ENCODE data around the gene TMEM74B. TPM values are rescaled to one million over a fixed set of nuclear protein-coding genes. Genes with fewer than 3 reads are reported as not detected.

Gene TMEM74B
- polyA plus RNA-seq, 3 donors = not detected

GRCh38 chr20:1173698-1174097, 11.1 kb downstream of the TMEM74B start:
- no peaks in the 10 kb centered on the region for H3K9me3 ChIP-seq (replicated peaks in 1 of 2; ENCODE audit: control insufficient read depth in 1 of 2, insufficient read depth in 1 of 2, low read length in 2 of 2)
- no peak overlapping the region for H3K4me2 ChIP-seq (replicated peaks; ENCODE audit: extremely low read depth, low read length, poor library complexity, severe bottlenecking)
- no peak overlapping the region for H2AFZ ChIP-seq (ENCODE audit: insufficient read depth, low read depth, low read length, poor library complexity, severe bottlenecking)
- no peak overlapping the region for H3K9ac ChIP-seq (ENCODE audit: insufficient read depth, low read length, poor library complexity, severe bottlenecking)
- H3K27me3 ChIP-seq (ENCODE audit: control insufficient read depth in 2 of 2, insufficient read depth in 2 of 2, low read length in 2 of 2) = no peaks in the 10 kb centered on the region
- H3K27me3 Mint-ChIP-seq (ENCODE audit: low read depth in 3 of 3) = peaks cover 0 to 2% (median 0%) of the 10 kb centered on the region in 3 donors
- peak overlapping the region in 1 of 7 donors; percentile 32 for H3K27ac Mint-ChIP-seq
- no peak for TF ChIP-seq CTCF (IDR thresholded peaks at IDR 0.05)
- no peaks in the 10 kb centered on the region for H3K79me2 ChIP-seq (ENCODE audit: insufficient read depth, low read length)
- no peaks in the 10 kb centered on the region for H3K4me1 ChIP-seq (ENCODE audit: control insufficient read depth in 1 of 2, insufficient read depth in 2 of 2, low read length in 2 of 2)
- 100% methylated on average over 2 of the region's 4 CpGs for WGBS (ENCODE audit: insufficient coverage)
- no peaks in the 10 kb centered on the region for H3K4me1 Mint-ChIP-seq
- no peak overlapping the region for H3K4me3 ChIP-seq (replicated peaks in 1 of 3; ENCODE audit: low read depth in 2 of 3, low read length in 3 of 3)
- DNase-seq = no peak
- H3K36me3 Mint-ChIP-seq = peaks cover 71 to 74% of the 10 kb centered on the region in 2 donors
- H3K9me3 Mint-ChIP-seq = peaks cover 0 to 2% (median 0%) of the 10 kb centered on the region in 7 donors
- intact Hi-C loops (cut with micrococcal nuclease) = no loop called here
- H4K20me1 ChIP-seq (ENCODE audit: insufficient read depth, low read length) = peaks cover 8% of the 10 kb centered on the region
- no peak overlapping the region for H3K4me3 Mint-ChIP-seq
- no peak overlapping the region for H3K27ac ChIP-seq (ENCODE audit: low read depth in 1 of 2, low read length in 2 of 2)
- peaks cover 37 to 79% of the 10 kb centered on the region in 2 donors for H3K36me3 ChIP-seq (replicated peaks in 1 of 2; ENCODE audit: control insufficient read depth in 1 of 2, insufficient read depth in 2 of 2, low read length in 2 of 2)

DNA sequence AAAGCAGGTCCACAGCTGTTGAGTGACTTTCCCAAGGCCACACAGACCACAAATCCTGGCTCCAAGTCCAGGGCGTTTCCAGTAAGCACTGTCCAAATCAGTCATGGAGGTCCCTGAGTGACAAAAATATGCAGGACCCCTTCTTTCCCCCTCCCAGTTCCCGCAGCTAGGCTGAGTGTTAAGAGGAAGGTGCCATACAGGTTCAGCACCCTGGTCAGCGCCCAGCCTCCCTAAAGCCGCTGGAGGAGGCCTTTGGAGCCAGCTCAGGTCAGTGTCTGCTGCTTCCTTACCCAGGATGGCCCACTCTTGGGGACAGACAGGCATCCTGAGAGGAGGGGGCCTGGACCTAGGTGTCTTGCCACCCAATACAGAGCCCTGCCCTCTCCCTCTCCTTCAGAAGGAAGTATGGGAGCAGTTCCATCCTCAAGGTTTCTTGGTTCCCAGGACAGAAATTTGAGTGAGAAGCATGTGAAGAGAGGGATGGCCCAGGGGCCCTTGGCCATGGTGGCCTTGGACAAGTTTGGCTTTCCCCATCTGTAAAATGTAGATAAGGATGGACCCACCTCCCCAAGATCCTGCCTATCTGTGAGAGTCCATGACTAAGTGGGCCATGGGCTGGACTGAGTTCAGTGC, 13.2 kb downstream of the TMEM74B start:
- H3K27me3 Mint-ChIP-seq (ENCODE audit: low read depth in 3 of 3) = peaks cover 0 to 2% (median 0%) of the 10 kb centered on the region in 3 donors
- intact Hi-C loops (cut with micrococcal nuclease) = no loop called here
- Histone ChIP-seq H3K4me2 (replicated peaks; ENCODE audit: extremely low read depth, low read length, poor library complexity, severe bottlenecking) (no peak overlapping the region), H4K20me1 (ENCODE audit: insufficient read depth, low read length) (peaks cover 18% of the 10 kb centered on the region), H3K4me1 (ENCODE audit: control insufficient read depth in 1 of 2, insufficient read depth in 2 of 2, low read length in 2 of 2) (no peaks in the 10 kb centered on the region), H3K4me3 (replicated peaks in 1 of 3; ENCODE audit: low read depth in 2 of 3, low read length in 3 of 3) (no peak overlapping the region), H2AFZ (ENCODE audit: insufficient read depth, low read depth, low read length, poor library complexity, severe bottlenecking) (no peak overlapping the region), H3K9me3 (replicated peaks in 1 of 2; ENCODE audit: control insufficient read depth in 1 of 2, insufficient read depth in 1 of 2, low read length in 2 of 2) (no peaks in the 10 kb centered on the region), H3K27ac (ENCODE audit: low read depth in 1 of 2, low read length in 2 of 2) (no peak overlapping the region), H3K79me2 (ENCODE audit: insufficient read depth, low read length) (no peaks in the 10 kb centered on the region), H3K9ac (ENCODE audit: insufficient read depth, low read length, poor library complexity, severe bottlenecking) (no peak overlapping the region), H3K36me3 (replicated peaks in 1 of 2; ENCODE audit: control insufficient read depth in 1 of 2, insufficient read depth in 2 of 2, low read length in 2 of 2) (peaks cover 58 to 97% of the 10 kb centered on the region in 2 donors), H3K27me3 (ENCODE audit: control insufficient read depth in 2 of 2, insufficient read depth in 2 of 2, low read length in 2 of 2) (no peaks in the 10 kb centered on the region)
- H3K27ac Mint-ChIP-seq = no peak overlapping the region
- no peak overlapping the region for H3K4me3 Mint-ChIP-seq
- peaks cover 0 to 2% (median 0%) of the 10 kb centered on the region in 7 donors for H3K9me3 Mint-ChIP-seq
- 100% methylated on average over 2 of the region's 4 CpGs for WGBS (ENCODE audit: insufficient coverage)
- DNase-seq = no peak
- H3K36me3 Mint-ChIP-seq = peaks cover 81 to 88% of the 10 kb centered on the region in 2 donors
- H3K4me1 Mint-ChIP-seq = no peaks in the 10 kb centered on the region
- TF ChIP-seq CTCF (IDR thresholded peaks at IDR 0.05) = no peak

Data from CD14-positive monocyte (primary cell).